OCI-LY7 (cell line): ENCODE results near the gene CISD3. TPM values are rescaled to one million over a fixed set of nuclear protein-coding genes. Genes with fewer than 3 reads are reported as not detected.

Experiments
- BruUV-seq: library from RNA; stranded (reverse); fragments of 400-500 nt; replicated peaks from 2 replicates; lab custom pipeline; 2021; lab: Mats Ljungman, UMichigan
- CTCF ChIA-PET: fragments of 300-600 bp; sonication (Branson Sonifier 250); formaldehyde crosslinking; loops from one replicate; lab custom pipeline; 2022; ENCODE audit warnings: antibody characterized with exemption; ENCODE audit not compliant: unreplicated experiment; lab: Charles Lee
- POLR2A ChIA-PET: fragments of 300-600 bp; sonication (Branson Sonifier 250); formaldehyde crosslinking; loops from one replicate; lab custom pipeline; 2022; ENCODE audit warnings: antibody characterized with exemption; lab: Charles Lee
- DNase-seq: peaks from one replicate; pipeline ENCODE4 v3.0.0-alpha.2; 2015; ENCODE audit warnings: low spot score
- H2AFZ ChIP-seq: fragments of 200-600 bp; sonication (generic), shearing (Covaris generic); 2 replicates; pipeline ENCODE4 v1.6.1; 2014; ENCODE audit warnings: mild to moderate bottlenecking, antibody characterized with exemption, low read length, moderate library complexity
- H3K27ac ChIP-seq: fragments of 200-600 bp; sonication (generic); 2 replicates; pipeline ENCODE4 v1.5.1; 2014; ENCODE audit warnings: mixed run types, low read depth, mild to moderate bottlenecking, moderate library complexity, low read length, inconsistent platforms; ENCODE audit not compliant: poor library complexity, severe bottlenecking
- H3K36me3 ChIP-seq: fragments of 200-600 bp; sonication (generic); 2 replicates; pipeline ENCODE4 v1.6.1; 2014; ENCODE audit warnings: mild to moderate bottlenecking, antibody characterized with exemption, low read length, moderate library complexity, mixed read lengths; ENCODE audit not compliant: insufficient read depth
- H3K4me1 ChIP-seq: fragments of 200-600 bp; sonication (generic); 2 replicates; pipeline ENCODE4 v1.5.1; 2014; ENCODE audit warnings: mild to moderate bottlenecking, low read length; ENCODE audit not compliant: insufficient read depth, poor library complexity, severe bottlenecking
- H3K4me2 ChIP-seq: fragments of 200-600 bp; sonication (generic); 2 replicates; pipeline ENCODE4 v1.6.1; 2014; ENCODE audit warnings: mild to moderate bottlenecking, low read length
- H3K4me3 ChIP-seq: fragments of 200-600 bp; sonication (generic); 2 replicates; pipeline ENCODE4 v1.5.1; 2014; ENCODE audit warnings: mild to moderate bottlenecking, low read depth, low read length; ENCODE audit not compliant: poor library complexity, severe bottlenecking
- H3K79me2 ChIP-seq: fragments of 200-600 bp; sonication (generic); 2 replicates; pipeline ENCODE4 v1.6.1; 2016; ENCODE audit warnings: low read depth, mild to moderate bottlenecking, low read length, moderate library complexity, mixed read lengths; ENCODE audit not compliant: insufficient read depth
- H3K9me2 ChIP-seq: fragments of 200-600 bp; sonication (generic); 2 replicates; pipeline ENCODE4 v1.6.1; 2016; ENCODE audit warnings: mild to moderate bottlenecking, low read length, mixed read lengths; ENCODE audit not compliant: insufficient read depth
- H3K9me3 ChIP-seq: fragments of 200-600 bp; sonication (generic); 2 replicates; pipeline ENCODE4 v1.6.1; 2014; ENCODE audit warnings: mild to moderate bottlenecking, mixed run types, low read length, mixed read lengths
- H4K20me1 ChIP-seq: fragments of 200-600 bp; sonication (generic); 2 replicates; pipeline ENCODE4 v1.6.1; 2014; ENCODE audit warnings: mild to moderate bottlenecking, antibody characterized with exemption, low read length, moderate library complexity, mixed read lengths; ENCODE audit not compliant: insufficient read depth
- CTCF ChIP-seq: fragments of 200-600 bp; sonication (generic); conservative IDR thresholded peaks from 2 replicates; pipeline ENCODE4 v1.5.1; 2014; ENCODE audit warnings: mild to moderate bottlenecking, antibody characterized with exemption, low read length, moderate library complexity, mixed read lengths
- EZH2phosphoT487 ChIP-seq: fragments of 200-600 bp; sonication (generic); IDR thresholded peaks from 2 replicates; pipeline ENCODE4 v1.6.1; 2018; ENCODE audit warnings: low read depth, borderline replicate concordance, mild to moderate bottlenecking, mixed run types, antibody characterized with exemption, low read length, moderate library complexity, mixed read lengths
- intact Hi-C: fragments of 100-400 bp; cut with micrococcal nuclease; formaldehyde crosslinking; loops from one replicate; pipeline ENCODE4 v1.10.0; 2022; ENCODE audit not compliant: unreplicated experiment
- total RNA-seq, 2 experiments: library from RNA; depleted of rRNA in 1 of 2; stranded (reverse); fragments of >200 nt in 1 of 2; shearing (Covaris generic) in 1 of 2; gene quantifications; 2 replicates each; pipeline ENCODE4 v1.2.3, GENCODE V29; 2014 to 2022

Gene CISD3
- total RNA-seq, 2 experiments from 2014 or later: 13.4 to 25.1 TPM

GRCh38 chr17:38742411-38743308, 12.5 kb downstream of the CISD3 start:
- peaks cover 67% of the 10 kb centered on the region for H3K79me2 ChIP-seq
- peaks cover 55% of the 10 kb centered on the region for H3K4me1 ChIP-seq
- H2AFZ ChIP-seq: no peak overlapping the region
- ChIA-PET POLR2A (no interaction called here), CTCF (interaction anchor here (1.0 kb wide), 1 partner anchor 35 kb away, joined by 3 read pairs; no protein-coding TSS in a partner anchor)
- H3K27ac ChIP-seq: peak overlapping the region; percentile 26
- DNase-seq: peak; percentile 66
- no peaks in the 10 kb centered on the region for H3K9me2 ChIP-seq
- peak overlapping the region; percentile 80 for H3K4me2 ChIP-seq
- no TSS peak for BruUV-seq
- peak overlapping the region; percentile 26 for H3K4me3 ChIP-seq
- TF ChIP-seq CTCF (no peak), EZH2phosphoT487 (no peak)
- intact Hi-C loops: no loop called here
- no peaks in the 10 kb centered on the region for H3K9me3 ChIP-seq
- H4K20me1 ChIP-seq: no peaks in the 10 kb centered on the region
- peaks cover 48% of the 10 kb centered on the region for H3K36me3 ChIP-seq

GRCh38 chr17:38743556-38744171, 13.5 kb downstream of the CISD3 start:
- H3K4me1 ChIP-seq: peaks cover 59% of the 10 kb centered on the region
- no peaks in the 10 kb centered on the region for H4K20me1 ChIP-seq
- DNase-seq: peak; percentile 35
- BruUV-seq: no TSS peak
- intact Hi-C loops: no loop called here
- H3K9me2 ChIP-seq: no peaks in the 10 kb centered on the region
- CTCF ChIA-PET: no interaction called here
- TF ChIP-seq EZH2phosphoT487 (no peak), CTCF (no peak)
- POLR2A ChIA-PET: no interaction called here
- H3K4me3 ChIP-seq: peak overlapping the region; percentile 26
- H3K36me3 ChIP-seq: peaks cover 38% of the 10 kb centered on the region
- H2AFZ ChIP-seq: no peak overlapping the region
- no peaks in the 10 kb centered on the region for H3K9me3 ChIP-seq
- H3K79me2 ChIP-seq: peaks cover 67% of the 10 kb centered on the region
- H3K4me2 ChIP-seq: peak overlapping the region; percentile 80
- H3K27ac ChIP-seq: peak overlapping the region; percentile 26
